Gastrocnemius medialis (tissue), 4 donors: ENCODE results near the gene SPR.

Source experiments
- POLR2A ChIP-seq, 2 donors: fragments of 450-650 bp; IDR thresholded peaks; one replicate each; pipeline ENCODE4 v1.6.1; 2017; ENCODE audit warnings: antibody characterized with exemption in 2 of 2, mild to moderate bottlenecking in 2 of 2, moderate library complexity in 2 of 2
- TF ChIP-seq, protein P1 (sequence below), 5 experiments: fragments of 450-650 bp in 3 of 5; fragments of 200-600 bp in 2 of 5; sonication (generic) in 2 of 5; IDR thresholded peaks in 4 of 5; conservative IDR thresholded peaks in 1 of 5; 1 replicate in 4 of 5; 2 replicates in 1 of 5; pipeline ENCODE4 v1.5.1; 2016 to 2019; ENCODE audit warnings: antibody characterized with exemption in 5 of 5, mild to moderate bottlenecking in 3 of 5, moderate library complexity in 3 of 5

DNA sequence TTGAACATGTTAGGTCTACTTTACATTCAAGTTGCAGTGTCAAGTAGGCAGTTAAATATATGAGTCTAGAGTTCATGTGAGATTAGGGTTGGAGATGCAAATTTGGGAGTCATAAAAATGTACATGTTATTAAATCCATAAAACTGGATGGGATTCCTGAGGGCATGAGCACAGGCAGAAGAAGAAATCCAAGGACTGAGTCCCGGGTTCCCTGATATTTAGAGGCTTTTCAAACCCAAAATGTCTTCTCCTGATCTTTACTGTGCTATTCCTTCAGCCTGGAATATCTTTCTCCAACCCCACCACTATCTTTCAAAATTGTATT is 38.1 kb upstream of the SPR start:
- no peak for TF ChIP-seq POLR2A (IDR thresholded peaks at IDR 0.05)
- TF ChIP-seq, protein P1, sequence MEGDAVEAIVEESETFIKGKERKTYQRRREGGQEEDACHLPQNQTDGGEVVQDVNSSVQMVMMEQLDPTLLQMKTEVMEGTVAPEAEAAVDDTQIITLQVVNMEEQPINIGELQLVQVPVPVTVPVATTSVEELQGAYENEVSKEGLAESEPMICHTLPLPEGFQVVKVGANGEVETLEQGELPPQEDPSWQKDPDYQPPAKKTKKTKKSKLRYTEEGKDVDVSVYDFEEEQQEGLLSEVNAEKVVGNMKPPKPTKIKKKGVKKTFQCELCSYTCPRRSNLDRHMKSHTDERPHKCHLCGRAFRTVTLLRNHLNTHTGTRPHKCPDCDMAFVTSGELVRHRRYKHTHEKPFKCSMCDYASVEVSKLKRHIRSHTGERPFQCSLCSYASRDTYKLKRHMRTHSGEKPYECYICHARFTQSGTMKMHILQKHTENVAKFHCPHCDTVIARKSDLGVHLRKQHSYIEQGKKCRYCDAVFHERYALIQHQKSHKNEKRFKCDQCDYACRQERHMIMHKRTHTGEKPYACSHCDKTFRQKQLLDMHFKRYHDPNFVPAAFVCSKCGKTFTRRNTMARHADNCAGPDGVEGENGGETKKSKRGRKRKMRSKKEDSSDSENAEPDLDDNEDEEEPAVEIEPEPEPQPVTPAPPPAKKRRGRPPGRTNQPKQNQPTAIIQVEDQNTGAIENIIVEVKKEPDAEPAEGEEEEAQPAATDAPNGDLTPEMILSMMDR (IDR thresholded peaks at IDR 0.05 in 4 of 5, conservative IDR thresholded peaks at IDR 0.05 in 1 of 5) = no peak
